ENCODE results near the gene ARHGEF4. TPM values are rescaled to one million over a fixed set of nuclear protein-coding genes. Genes with fewer than 3 reads are reported as not detected.
"Not testable (repeated sequence)": the region's sequence is repeated elsewhere in the genome, so short reads cannot be mapped to it uniquely, and the experiment has no call there.

The ARHGEF4 gene
- total and polyA plus RNA-seq, 5 donors from 2014 or later: 0.22 to 1.7 (median 0.48) TPM; not detected in 1

DNA sequence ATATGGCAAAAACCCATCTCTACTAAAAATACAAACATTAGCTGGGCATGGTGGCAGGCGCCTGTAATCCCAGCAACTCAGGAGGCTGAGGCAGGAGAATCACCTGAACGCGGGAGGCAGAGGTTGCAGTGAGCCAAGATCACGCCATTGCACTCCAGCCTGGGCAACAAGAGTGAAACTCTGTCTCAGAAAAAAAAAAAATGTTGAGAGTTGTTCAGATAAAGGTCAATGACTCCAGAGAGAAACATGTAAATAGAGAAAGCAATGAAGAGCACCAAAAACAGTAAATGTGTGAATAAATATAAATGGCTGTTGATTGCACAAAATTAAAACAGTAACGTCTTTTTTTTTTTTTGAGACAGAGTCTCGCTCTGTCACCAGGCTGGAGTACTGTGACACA lies 243.2 kb downstream of the ARHGEF4 start:
- not testable (repeated sequence) for H3K4me1 ChIP-seq (ENCODE audit: control insufficient read depth, insufficient read depth, low read length, poor library complexity, severe bottlenecking); ATAC-seq (ENCODE audit: low read depth in 2 of 2); H3K27me3 Mint-ChIP-seq; H3K9me3 Mint-ChIP-seq; H3K4me3 Mint-ChIP-seq; H3K27ac ChIP-seq (ENCODE audit: insufficient read depth, low read length, poor library complexity, severe bottlenecking); H3K27me3 ChIP-seq (ENCODE audit: control insufficient read depth, insufficient read depth, low read length); H3K9me3 ChIP-seq (ENCODE audit: control insufficient read depth in 2 of 2, low read length in 2 of 2); DNase-seq; H3K4me3 ChIP-seq (ENCODE audit: low read depth, low read length); H3K27ac Mint-ChIP-seq
- Mint-ChIP-seq H3K4me1 (peaks cover 14 to 53% (median 35%) of the 10 kb centered on the region in 4 donors), H3K36me3 (peaks cover 53% of the 10 kb centered on the region)
- peaks cover 72% of the 10 kb centered on the region for H3K36me3 ChIP-seq (ENCODE audit: control insufficient read depth, insufficient read depth, low read length)

- Histone ChIP-seq H3K27me3 (ENCODE audit: control insufficient read depth, insufficient read depth, low read length) (no peaks in the 10 kb centered on the region), H3K4me1 (ENCODE audit: control insufficient read depth, insufficient read depth, low read length, poor library complexity, severe bottlenecking) (peaks cover 10% of the 10 kb centered on the region), H3K4me3 (ENCODE audit: low read depth, low read length) (no peak overlapping the region), H3K36me3 (ENCODE audit: control insufficient read depth, insufficient read depth, low read length) (peaks cover 68% of the 10 kb centered on the region), H3K27ac (ENCODE audit: insufficient read depth, low read length, poor library complexity, severe bottlenecking) (no peak overlapping the region), H3K9me3 (ENCODE audit: control insufficient read depth in 2 of 2, low read length in 2 of 2) (no peaks in the 10 kb centered on the region)
- H3K4me3 Mint-ChIP-seq: peak overlapping the region in 1 of 4 donors; percentile 52
- DNase-seq: no peak
- H3K36me3 Mint-ChIP-seq: peaks cover 56% of the 10 kb centered on the region
- no peaks in the 10 kb centered on the region for H3K27me3 Mint-ChIP-seq
- no peaks in the 10 kb centered on the region for H3K9me3 Mint-ChIP-seq
- peak overlapping the region in 1 of 3 donors; percentile 68 for H3K27ac Mint-ChIP-seq
- ATAC-seq (ENCODE audit: low read depth in 2 of 2): no peak
- peaks cover 20 to 58% (median 45%) of the 10 kb centered on the region in 4 donors for H3K4me1 Mint-ChIP-seq
Observed at GRCh38 chr2:131081190-131081589, 244.5 kb downstream of the ARHGEF4 start.

- Mint-ChIP-seq H3K27ac (peak overlapping the region in 1 of 3 donors; percentile 26), H3K4me3 (no peak overlapping the region), H3K9me3 (no peaks in the 10 kb centered on the region), H3K36me3 (peaks cover 43% of the 10 kb centered on the region), H3K27me3 (no peaks in the 10 kb centered on the region), H3K4me1 (peaks cover 13 to 61% (median 40%) of the 10 kb centered on the region in 4 donors)
- no peaks in the 10 kb centered on the region for H3K9me3 ChIP-seq (ENCODE audit: control insufficient read depth in 2 of 2, low read length in 2 of 2)
- H3K27ac ChIP-seq (ENCODE audit: insufficient read depth, low read length, poor library complexity, severe bottlenecking): no peak overlapping the region
- ATAC-seq (ENCODE audit: low read depth in 2 of 2) (no peak), DNase-seq (no peak)
- H3K27me3 ChIP-seq (ENCODE audit: control insufficient read depth, insufficient read depth, low read length): no peaks in the 10 kb centered on the region
- peaks cover 47% of the 10 kb centered on the region for H3K36me3 ChIP-seq (ENCODE audit: control insufficient read depth, insufficient read depth, low read length)
- H3K4me1 ChIP-seq (ENCODE audit: control insufficient read depth, insufficient read depth, low read length, poor library complexity, severe bottlenecking): peaks cover 15% of the 10 kb centered on the region
- no peak overlapping the region for H3K4me3 ChIP-seq (ENCODE audit: low read depth, low read length)
Observed at GRCh38 chr2:131085646-131086045, 248.9 kb downstream of the ARHGEF4 start.

DNA sequence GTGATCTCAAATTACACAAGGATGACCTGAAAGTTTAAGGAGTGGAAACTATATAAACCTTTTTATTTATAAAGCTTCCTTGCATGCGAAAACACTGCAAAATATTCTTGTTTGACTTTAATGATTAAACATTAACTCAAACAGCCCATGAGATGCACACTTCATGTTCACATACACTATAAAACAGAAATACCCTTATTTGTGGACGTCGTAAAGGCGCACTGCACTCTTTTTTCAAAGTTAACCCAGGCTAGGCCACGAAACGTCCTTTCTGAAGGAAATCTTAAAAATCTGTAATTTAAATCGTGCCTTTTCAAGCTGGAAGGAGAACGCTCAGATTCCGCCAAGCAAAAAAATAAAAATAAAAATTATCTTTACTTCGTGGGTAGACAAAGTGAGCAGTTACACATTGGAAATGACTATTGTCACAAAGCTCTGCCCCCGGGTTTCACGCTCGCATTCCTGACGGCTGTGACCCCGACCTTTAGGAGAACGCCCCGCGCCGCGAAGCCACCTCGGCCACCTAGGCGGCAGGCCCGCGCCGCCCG lies 255.8 kb downstream of the ARHGEF4 start:
- H3K36me3 Mint-ChIP-seq: peaks cover 8% of the 10 kb centered on the region
- ATAC-seq (ENCODE audit: low read depth in 2 of 2): no peak
- Histone ChIP-seq H3K36me3 (ENCODE audit: control insufficient read depth, insufficient read depth, low read length) (peaks cover 12% of the 10 kb centered on the region), H3K27ac (ENCODE audit: insufficient read depth, low read length, poor library complexity, severe bottlenecking) (peak overlapping the region; percentile 92), H3K4me3 (ENCODE audit: low read depth, low read length) (peak overlapping the region; percentile 88), H3K4me1 (ENCODE audit: control insufficient read depth, insufficient read depth, low read length, poor library complexity, severe bottlenecking) (peaks cover 23% of the 10 kb centered on the region), H3K27me3 (ENCODE audit: control insufficient read depth, insufficient read depth, low read length) (no peaks in the 10 kb centered on the region), H3K9me3 (ENCODE audit: control insufficient read depth in 2 of 2, low read length in 2 of 2) (no peaks in the 10 kb centered on the region)
- peak in 2 of 3 donors; percentile 18 to 27 for DNase-seq
- H3K9me3 Mint-ChIP-seq: no peaks in the 10 kb centered on the region
- peak overlapping the region; percentile 80 to 86 (median 83) for H3K27ac Mint-ChIP-seq
- no peaks in the 10 kb centered on the region for H3K27me3 Mint-ChIP-seq
- H3K4me3 Mint-ChIP-seq: peak overlapping the region; percentile 87 to 97 (median 88)
- H3K4me1 Mint-ChIP-seq: peaks cover 12 to 42% (median 19%) of the 10 kb centered on the region in 4 donors

GRCh38 chr2:131093006-131093695 lies 256.4 kb downstream of the ARHGEF4 start, which contains the start of gene FAM168B:
FAM168B (minus strand) TSS chr2:131093460; CDS start chr2:131082646, 10,814 bp downstream.
- Histone ChIP-seq H3K4me1 (ENCODE audit: control insufficient read depth, insufficient read depth, low read length, poor library complexity, severe bottlenecking) (peaks cover 18% of the 10 kb centered on the region), H3K4me3 (ENCODE audit: low read depth, low read length) (peak within 1 kb of the TSS; percentile 88), H3K27ac (ENCODE audit: insufficient read depth, low read length, poor library complexity, severe bottlenecking) (peak within 1 kb of the TSS; percentile 92), H3K9me3 (ENCODE audit: control insufficient read depth in 2 of 2, low read length in 2 of 2) (no peaks in the 10 kb centered on the region), H3K36me3 (ENCODE audit: control insufficient read depth, insufficient read depth, low read length) (peaks cover 6% of the 10 kb centered on the region), H3K27me3 (ENCODE audit: control insufficient read depth, insufficient read depth, low read length) (no peaks in the 10 kb centered on the region)
- no peaks in the 10 kb centered on the region for H3K27me3 Mint-ChIP-seq
- ATAC-seq (ENCODE audit: low read depth in 2 of 2): peak; percentile 84 to 89
- peak; percentile 84 to 94 (median 92) for DNase-seq
- peak within 1 kb of the TSS; percentile 94 to 99 (median 97) for H3K27ac Mint-ChIP-seq
- H3K4me1 Mint-ChIP-seq: peaks cover 7 to 36% (median 19%) of the 10 kb centered on the region in 4 donors
- H3K36me3 Mint-ChIP-seq: peaks cover 4% of the 10 kb centered on the region
- H3K4me3 Mint-ChIP-seq: peak within 1 kb of the TSS; percentile 90 to 99 (median 96)
- H3K9me3 Mint-ChIP-seq: no peaks in the 10 kb centered on the region

DNA sequence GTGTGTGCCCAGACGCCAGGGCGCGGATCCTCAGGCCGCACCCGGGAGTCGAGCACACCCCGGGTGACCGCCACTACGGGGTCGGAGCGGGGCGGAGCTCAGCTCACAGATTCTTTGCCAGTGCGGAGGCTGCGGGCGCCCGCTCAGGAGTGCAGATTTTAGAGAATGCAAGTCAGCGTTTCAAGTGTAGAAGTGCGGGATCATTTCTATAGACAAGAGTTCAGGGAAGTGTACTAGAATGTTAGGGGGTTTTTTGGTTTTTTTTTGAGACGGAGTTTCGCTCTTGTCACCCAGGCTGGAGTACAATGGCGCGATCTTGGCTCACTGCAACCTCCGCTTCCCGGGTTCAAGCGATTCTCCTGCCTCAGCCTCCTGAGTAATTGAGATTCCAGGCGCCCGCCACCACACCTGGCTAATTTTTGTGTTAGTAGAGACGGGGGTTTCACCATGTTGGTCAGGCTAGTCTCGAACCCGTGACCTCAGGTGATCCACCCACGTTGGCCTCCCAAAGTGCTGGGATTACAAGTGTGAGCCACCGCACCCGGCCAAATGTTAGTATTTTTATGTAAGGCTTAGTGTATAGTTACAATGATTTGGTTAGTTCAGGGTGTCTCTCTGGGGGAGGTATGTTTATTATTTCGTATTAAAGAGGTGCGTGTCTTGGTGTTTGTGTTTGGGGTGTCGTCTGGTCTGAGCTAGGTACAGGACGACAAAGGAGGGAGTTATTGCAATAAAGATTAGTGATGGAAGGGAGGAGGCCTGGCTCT lies 257.2 kb downstream of the ARHGEF4 start:
- DNase-seq: peak in 1 of 3 donors; percentile 66
- peak overlapping the region; percentile 87 for H3K4me3 ChIP-seq (ENCODE audit: low read depth, low read length)

DNA sequence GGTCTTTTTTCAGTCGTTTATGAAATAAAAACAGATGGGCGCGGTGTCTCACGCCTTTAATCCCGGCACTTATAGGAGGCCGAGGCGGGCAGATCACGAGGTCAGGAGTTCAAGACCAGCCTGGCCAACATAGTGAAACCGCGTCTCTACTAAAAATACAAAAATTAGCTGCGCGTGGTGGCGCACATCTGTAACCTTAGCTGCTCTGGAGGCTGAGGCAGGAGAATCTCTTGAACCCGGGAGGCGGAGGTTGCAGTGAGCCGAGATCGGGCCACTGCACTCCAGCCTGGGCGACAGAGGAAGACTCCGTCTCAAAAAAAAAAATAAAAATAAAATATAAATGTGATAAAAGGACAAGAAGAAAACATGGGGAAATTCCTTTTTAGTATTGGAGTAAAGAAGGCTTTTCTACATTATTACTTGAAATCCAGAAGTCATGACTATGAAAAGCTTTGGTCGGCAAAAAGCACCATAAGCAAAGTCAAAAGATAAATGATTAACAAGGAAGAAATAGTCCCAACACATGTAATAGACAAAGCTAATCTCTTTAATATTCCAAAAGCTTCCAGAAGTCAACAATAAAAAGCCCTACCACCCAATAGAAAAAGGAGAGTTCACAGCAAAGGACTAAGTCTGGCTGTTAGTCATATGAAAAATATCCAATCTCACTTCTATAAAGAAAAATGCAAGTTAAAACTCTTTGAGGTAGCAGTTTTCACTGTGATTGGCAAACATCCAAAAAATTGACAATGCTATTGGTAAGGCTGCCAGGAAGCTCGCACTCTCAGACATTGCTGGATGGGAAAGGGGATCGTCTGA lies 258.0 kb downstream of the ARHGEF4 start:
- Histone ChIP-seq H3K4me3 (ENCODE audit: low read depth, low read length) (no peak overlapping the region), H3K27me3 (ENCODE audit: control insufficient read depth, insufficient read depth, low read length) (no peaks in the 10 kb centered on the region), H3K27ac (ENCODE audit: insufficient read depth, low read length, poor library complexity, severe bottlenecking) (no peak overlapping the region), H3K4me1 (ENCODE audit: control insufficient read depth, insufficient read depth, low read length, poor library complexity, severe bottlenecking) (peaks cover 17% of the 10 kb centered on the region), H3K36me3 (ENCODE audit: control insufficient read depth, insufficient read depth, low read length) (no peaks in the 10 kb centered on the region), H3K9me3 (ENCODE audit: control insufficient read depth in 2 of 2, low read length in 2 of 2) (no peaks in the 10 kb centered on the region)
- no peaks in the 10 kb centered on the region for H3K36me3 Mint-ChIP-seq
- peak overlapping the region in 2 of 3 donors; percentile 89 to 97 for H3K27ac Mint-ChIP-seq
- DNase-seq (no peak), ATAC-seq (ENCODE audit: low read depth in 2 of 2) (no peak)
- no peaks in the 10 kb centered on the region for H3K27me3 Mint-ChIP-seq
- peaks cover 4 to 27% (median 19%) of the 10 kb centered on the region in 4 donors for H3K4me1 Mint-ChIP-seq
- H3K4me3 Mint-ChIP-seq: peak overlapping the region; percentile 90 to 99 (median 96)
- H3K9me3 Mint-ChIP-seq: no peaks in the 10 kb centered on the region

More for the DNA sequence above, 257.2 kb downstream of the ARHGEF4 start:
- H3K36me3 ChIP-seq (ENCODE audit: control insufficient read depth, insufficient read depth, low read length): no peaks in the 10 kb centered on the region
- H3K4me1 ChIP-seq (ENCODE audit: control insufficient read depth, insufficient read depth, low read length, poor library complexity, severe bottlenecking): peaks cover 17% of the 10 kb centered on the region
- Mint-ChIP-seq H3K27me3 (no peaks in the 10 kb centered on the region), H3K4me1 (peaks cover 4 to 33% (median 19%) of the 10 kb centered on the region in 4 donors), H3K9me3 (no peaks in the 10 kb centered on the region), H3K36me3 (peaks cover under 1% of the 10 kb centered on the region), H3K4me3 (peak overlapping the region; percentile 90 to 99 (median 96)), H3K27ac (peak overlapping the region; percentile 94 to 99 (median 97))
- H3K9me3 ChIP-seq (ENCODE audit: control insufficient read depth in 2 of 2, low read length in 2 of 2): no peaks in the 10 kb centered on the region
- ATAC-seq (ENCODE audit: low read depth in 2 of 2): peak; percentile 67 to 71
- no peaks in the 10 kb centered on the region for H3K27me3 ChIP-seq (ENCODE audit: control insufficient read depth, insufficient read depth, low read length)
- H3K27ac ChIP-seq (ENCODE audit: insufficient read depth, low read length, poor library complexity, severe bottlenecking): peak overlapping the region; percentile 92
